Stimulated activated CD8-positive, alpha-beta memory T cell treated with anti-CD3 and anti-CD28 coated beads, Interleukin-12 subunit alpha, Interleukin-12 subunit beta, amount 100 ng/mL, for 1 hour (primary cell): ENCODE measurements around the gene KIF13A.
"Not testable (repeated sequence)": the region's sequence is repeated elsewhere in the genome, so short reads cannot be mapped to it uniquely, and the experiment has no call there.

ENCODE experiments used
- DNase-seq: peaks from one replicate; pipeline ENCODE4 v3.0.0-alpha.2; 2020; ENCODE audit warnings: low read depth

The KIF13A gene

DNA sequence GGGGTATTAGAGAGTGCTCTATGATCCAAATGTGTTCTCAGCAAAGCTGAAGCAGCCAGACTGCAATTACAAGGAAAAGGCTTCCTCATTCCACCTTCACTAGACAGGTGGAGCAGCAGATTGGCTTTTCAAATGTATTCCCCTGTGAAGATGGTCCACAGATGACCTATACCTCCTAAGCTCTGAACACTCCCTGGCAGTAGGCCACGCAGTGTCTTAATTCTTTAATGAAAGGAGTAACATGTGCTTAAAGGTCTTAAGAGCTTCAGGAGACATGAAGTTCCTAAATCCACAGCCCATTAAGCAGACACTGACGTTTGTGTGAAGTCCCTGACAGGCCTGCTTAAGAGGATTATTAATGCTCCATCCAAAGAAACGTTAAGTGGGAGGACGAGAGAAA is 141.8 kb downstream of the KIF13A start:
- DNase-seq: no peak

DNA sequence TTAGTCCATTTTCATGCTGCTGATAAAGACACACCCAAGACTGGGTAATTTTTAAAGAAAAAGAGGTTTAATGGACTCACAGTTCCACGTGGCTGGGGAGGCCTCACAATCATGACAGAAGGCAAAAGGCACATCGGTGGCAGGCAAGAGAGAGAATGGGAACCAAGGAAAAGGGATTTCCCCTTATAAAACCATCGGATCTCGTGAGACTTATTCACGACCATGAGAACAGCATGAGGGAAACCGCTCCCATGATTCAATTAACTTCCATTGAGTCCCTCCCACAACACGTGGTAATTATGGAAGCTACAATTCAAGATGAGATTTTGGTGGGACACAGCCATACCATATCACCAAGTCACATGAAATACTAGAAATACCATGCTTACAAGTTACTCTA is 142.5 kb downstream of the KIF13A start:
- DNase-seq: not testable (repeated sequence)

DNA sequence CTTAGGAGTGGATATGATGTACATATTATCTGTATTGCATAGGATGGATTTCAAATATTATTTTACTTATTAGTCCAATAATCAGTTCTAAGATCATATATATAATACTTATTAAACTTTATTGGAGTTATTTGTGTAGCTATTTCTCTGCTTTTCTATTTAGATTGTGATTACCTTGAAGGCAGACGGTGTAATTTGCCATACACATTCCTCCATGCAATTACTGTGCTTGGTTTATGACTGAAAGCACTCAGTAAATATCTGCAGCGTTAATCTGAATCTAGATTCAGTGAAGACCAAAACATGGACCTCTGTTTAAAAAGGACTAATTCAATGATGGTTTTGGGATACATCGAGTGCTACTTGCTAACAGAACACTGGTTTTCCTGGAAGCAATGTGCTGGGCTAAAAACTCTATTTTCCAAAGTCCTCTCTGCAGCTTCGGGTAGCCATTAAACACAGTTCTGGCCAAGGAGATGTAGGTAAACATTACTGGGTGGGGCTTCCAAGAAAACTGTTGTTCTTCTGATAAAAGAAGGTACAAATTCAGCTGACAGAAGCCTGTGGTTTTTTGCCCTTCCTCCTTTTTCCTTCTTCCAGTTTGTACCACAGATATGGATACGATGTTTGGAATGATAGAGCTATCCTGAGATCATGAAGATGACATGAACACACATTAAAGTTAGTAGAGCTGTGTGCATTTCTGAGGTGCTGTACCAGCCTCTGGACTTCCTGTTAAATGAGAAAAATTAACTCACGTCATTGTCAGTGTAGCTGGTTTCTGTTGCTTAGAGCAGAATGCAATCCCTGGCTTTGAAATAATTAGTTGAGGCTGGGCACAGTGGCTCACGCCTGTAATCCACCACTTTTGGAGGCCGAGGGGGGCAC is 144.3 kb downstream of the KIF13A start:
- no peak for DNase-seq

DNA sequence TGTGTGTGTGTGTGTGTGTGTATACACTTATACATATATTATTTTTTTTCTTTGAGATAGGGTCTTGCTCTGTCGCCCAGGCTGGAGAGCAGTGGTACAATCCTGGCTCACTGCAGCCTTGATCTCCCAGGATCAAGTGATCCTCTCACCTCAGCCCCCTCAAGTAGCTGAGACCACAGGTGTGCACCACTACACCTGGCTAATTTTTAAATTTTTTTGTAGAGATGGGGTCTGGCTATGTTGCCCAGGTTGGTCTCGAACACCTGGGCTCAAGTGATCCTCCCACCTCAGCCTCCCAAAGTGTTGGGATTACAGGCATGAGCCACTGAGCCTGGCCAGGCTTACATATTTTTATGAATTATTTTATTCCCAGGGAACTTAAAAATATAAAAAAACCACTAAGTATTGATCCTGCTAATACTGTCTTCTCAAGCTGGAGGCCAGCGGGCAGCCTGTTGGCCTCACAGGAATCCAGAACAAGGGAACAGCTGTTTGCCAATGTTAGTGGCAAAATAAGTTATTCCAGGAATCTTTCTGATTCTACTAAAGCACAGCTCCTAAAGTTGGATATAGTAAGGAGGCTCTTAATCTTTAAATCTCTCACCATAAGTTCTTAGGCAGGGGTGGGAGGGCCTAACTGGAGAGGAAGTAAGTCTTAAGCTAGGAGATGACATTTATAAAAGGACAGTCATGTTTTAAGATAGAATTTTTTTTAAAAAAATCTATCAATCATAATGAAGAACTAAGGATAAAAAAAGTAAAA is 145.2 kb downstream of the KIF13A start:
- no peak for DNase-seq

DNA sequence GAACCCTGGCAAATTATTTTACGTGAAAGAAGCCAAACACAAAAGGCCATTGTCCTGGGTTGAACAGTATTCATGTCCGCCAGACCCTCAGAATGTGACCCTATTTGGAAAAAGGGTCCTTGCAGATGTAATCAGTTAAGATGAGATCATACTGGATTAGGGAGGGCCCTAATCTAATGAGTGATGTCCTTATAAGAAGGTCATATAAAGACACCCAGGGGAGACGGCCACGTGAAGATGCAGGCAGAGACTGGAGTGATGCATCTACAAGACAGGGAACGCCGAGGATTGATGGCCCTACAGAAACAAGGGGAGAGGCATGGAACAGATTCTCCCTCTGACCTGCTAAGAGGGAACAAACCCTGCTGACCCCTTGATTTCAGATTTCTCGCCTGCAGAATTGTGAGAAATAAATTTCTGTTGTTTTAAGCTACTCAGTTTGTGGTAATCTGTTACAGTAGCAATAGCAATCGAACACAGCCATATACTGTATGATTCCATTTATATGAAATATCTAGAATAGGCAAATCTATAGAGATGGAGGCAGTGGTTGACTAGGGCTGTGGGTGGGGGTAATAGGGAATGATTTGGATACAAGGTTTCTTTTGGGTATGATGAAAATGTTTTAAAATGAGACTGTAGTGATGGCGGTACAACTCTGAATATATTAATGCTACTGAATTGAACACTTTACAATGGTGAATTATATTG is 147.8 kb downstream of the KIF13A start:
- DNase-seq: no peak

DNA sequence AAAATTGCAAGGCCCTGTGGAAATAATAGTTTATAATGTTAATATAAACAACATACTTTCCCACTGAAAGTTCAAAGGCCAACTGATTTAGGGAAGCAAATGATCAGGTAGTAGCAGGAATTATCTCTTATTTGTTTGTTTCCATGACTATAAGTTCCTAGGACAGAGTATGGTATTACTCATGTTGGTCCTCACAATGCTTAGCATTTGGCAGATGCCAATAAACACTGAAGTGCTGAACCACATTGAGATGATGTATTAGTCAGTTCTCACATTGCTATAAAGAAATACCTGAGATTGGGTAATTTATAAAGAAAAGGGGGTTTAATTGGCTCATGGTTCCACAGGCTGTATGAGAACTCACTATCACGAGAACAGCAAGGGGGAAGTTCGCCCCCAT is 151.1 kb downstream of the KIF13A start:
- no peak for DNase-seq

DNA sequence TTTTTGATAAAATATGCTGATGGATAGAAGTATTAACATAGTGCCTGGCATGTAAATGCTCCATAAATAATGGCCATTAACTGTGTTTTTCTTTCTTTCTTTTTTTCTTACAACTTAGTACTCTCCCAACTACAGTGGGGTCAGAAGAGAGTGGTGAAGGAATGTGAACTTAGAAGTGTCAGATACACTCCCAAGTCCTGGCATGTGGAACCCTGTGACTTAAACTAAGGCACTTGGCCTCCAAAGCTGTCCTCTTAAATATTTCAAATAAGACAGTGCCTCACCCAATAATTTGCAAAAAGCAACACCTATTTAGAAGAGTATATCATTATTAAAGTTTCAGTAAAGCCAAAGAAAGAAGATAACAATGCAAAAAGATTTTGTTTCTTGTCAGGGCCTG is 151.7 kb downstream of the KIF13A start:
- DNase-seq: no peak

DNA sequence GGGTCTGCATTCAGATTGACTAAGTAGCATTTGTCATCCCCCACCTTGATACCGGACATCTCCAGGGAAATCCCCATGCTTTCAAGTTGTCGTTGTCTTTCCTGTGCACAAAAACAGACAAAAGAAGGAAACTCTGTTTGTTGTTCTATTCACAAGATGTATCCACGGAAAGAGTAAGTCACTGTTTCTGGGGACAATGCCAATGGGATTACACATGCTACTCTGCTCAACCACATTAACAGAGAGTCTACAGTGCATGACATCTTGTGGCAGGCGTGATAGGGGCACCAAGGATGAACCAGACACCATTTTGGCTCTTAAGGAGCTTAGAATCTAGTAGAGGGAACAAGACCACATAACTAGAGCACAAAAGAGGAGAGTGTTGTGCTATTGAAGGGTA is 156.3 kb downstream of the KIF13A start:
- DNase-seq: no peak

DNA sequence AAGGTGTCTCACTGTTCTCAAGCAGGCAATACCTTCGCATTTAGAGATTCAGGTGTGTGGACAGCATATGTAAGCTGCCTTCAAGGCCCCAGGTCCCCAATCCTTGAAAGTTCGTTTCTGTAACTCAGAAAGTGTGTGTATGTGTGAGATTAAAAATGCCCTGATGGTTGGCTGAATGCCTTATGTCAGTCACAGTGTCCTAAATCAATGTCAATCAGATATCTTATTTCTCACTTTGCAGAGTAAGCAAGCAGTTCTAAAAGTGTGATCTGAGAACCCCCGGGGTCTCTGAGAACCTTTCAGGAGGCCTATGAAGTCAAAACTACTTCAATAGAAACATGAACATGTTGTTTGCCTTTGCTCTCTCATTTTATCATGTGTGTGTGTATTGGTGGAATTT is 157.5 kb downstream of the KIF13A start:
- DNase-seq: no peak

DNA sequence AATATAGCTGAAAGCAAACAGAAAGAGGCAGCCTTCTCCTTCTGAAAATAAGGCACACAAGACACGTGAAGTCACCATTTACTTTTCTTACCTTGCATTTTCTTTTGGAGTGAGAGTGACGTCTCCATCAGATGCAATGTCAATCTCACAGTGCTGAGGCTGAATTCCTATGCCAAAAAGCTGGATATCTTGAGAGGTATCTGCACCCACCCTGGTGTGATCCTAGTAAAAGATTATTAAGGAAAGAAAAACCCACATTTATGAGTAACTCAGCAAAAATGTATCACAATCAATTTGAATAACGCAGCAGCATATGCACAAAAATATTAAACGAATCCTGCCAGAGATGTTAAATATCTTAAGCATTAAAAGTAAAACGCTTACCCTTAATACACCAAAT is 159.3 kb downstream of the KIF13A start:
- no peak for DNase-seq

DNA sequence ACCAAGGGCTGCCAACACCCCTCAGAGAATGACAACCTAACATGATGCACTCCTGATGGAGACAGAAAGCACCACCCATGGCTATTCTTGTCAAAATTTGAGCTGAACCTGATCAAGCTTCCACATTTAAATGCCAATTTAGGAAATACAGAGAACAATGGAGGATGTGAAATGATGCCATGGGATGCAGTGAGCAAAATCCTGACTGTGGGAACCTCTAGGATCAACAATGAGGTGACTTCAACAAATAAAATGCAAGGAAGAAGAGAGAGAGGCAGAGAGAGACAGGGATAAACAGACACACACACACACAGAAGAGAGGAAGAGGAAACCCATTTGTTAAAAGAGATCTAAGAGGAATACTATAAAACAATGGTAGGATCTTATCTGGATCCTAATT is 161.1 kb downstream of the KIF13A start:
- no peak for DNase-seq

DNA sequence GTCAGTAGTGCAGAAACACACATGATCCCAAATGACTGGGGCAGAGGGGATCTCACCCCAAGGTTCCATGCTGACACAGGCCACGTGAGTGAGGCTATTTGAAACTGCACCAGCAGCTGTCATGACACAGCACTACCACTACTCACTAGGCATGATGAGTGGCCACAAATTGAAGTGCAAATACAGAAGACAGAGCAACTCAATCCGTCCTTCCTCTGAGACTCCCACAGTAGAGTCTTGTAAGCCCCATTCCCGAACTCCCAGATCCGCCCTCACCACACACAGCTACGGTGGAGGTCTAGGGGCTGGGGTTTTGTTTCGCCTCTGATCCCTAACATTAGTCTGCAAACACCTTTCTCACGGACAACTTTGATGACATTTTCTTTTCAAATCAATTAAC is 167.4 kb downstream of the KIF13A start:
- DNase-seq: no peak

DNA sequence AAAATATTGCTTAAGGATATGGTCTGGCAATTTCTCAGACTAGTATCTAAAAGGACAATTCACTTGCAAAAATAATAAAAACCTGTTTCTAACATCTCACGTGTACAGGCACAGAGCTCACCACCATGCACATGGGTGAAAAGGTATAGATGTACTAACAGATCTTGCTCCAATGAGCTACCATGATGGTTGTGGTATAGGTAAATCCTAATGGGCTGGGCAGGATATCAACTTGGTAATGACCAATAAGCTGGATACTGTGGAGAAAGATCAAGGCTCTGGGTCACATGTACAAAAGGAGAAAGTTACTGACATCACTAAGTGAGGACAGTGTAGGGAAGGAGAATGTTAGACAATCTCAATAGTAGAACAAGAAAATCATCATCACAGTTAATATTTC is 169.7 kb downstream of the KIF13A start:
- DNase-seq: no peak

DNA sequence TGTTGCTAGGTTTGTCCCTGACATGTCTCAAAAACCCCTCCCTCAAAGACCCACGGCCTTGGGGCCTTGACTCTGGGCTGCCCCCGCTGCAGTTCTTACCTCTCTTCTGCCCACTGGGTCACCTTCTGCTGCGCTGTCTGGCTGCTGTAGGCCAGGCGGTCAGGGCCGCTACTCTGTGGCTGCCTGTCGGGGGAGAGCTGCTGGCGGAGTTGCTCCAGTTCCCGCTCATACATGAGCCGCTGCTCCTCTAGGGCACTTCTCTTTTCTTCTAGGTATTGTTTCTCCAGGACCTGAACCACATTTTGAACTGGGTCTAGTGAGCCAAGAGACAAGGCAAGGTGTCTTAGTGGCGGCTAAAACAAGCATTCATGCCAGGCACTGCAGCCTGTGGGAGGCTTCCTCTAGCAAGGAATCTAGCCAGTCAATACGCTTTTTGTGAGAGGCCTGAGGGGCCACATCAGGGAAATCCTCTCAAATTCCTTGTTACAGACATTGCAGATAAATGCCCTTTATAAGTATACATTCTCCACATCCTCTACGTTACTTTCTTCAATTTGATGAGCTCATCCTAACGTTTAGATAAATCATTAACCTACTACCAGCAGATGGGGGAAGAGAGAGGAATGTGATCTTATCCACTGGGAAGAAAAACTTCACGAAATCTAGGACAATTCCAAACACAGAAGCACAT is 170.4 kb downstream of the KIF13A start:
- no peak for DNase-seq

DNA sequence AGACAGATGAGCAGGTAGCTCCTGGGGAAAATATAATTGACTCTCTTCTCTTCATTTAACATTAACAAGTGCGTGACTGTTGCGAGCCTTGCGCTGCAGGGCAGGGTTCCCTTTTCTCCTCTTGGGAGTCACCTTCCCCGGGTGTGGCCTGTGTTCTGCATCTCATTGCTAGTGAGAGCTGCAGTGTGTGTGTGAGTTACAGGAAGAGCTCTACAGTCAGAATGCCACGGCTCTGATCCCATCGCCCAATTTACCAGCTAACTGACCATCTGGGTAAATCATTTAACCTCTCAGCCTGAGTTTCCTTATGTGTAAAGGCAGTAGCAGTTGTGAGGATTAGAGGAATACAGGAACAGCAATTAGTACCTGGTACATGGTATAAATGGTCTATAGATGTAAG is 173.9 kb downstream of the KIF13A start:
- no peak for DNase-seq

DNA sequence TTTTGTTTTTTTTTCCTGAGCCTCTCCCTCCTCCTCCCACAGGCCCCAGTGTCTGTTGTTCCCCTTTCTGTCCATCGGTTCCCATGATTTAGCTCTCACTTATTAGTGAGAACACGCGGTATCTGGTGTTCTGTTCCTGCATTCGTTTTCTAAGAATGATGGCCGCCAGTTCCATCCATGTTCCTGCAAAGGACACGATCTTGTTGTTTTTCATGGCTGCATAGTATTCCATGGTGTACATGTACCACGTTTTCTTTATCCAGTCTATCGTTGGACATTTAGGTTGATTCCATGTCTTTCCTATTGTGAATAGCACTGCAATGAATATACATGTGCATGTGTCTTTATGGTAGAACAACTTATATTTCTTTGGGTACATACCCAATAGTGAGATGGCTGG is 175.1 kb downstream of the KIF13A start:
- DNase-seq: no peak

DNA sequence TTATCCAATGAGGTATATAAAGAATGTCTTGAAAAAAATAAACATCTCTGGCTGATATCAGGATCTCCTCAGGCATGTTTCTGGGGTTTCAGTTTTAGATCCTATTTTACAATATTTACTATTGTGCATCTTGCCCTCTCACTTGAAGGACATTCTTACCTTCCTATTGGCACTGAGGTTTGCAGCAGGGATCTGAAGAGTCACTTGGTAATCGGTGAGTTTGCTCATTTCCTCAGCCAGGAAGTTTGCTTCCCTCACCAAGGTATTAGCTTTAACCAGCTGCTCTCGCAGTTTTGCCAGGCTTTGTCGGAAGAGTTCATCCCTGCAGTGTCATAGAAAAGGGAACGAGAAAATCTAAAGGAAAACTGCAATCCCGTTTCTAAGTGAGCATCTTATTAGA is 178.8 kb downstream of the KIF13A start:
- DNase-seq: no peak

DNA sequence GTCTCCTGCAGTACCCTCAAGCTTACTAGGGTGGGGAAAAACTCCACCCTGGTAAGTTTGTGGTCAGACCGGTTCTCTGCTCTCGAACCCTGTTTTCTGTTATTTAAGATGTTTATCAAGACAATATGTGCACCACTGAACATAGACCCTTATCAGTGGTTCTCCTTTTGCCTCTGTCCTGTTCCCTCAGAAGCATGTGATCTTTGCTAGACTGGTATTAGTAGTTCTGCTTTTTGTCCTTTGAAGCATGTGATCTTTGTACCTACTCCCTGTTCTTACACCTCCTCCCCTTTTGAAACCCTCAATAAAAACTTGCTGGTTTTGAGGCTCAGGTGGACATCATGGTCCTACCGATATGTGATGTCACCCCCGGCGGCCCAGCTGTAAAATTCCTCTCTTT is 180.0 kb downstream of the KIF13A start:
- not testable (repeated sequence) for DNase-seq

DNA sequence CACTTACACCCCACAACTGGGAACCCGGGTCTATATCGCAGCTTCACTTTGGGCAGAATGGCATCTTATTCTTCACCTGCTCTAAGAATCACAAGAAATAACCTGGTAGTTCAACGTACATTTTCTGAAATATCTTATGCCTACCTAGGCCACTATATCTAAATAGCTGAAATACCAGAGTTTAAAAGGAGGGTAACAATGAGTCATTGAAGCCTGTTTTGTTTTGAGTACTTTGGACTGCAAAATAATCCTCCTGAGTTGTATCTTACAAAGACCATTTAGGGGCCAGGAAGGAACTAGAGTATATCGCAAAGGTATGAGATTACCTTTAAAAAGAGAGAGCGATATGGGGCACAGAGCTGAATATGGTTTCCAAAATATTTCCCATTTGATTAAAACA is 184.0 kb downstream of the KIF13A start:
- DNase-seq: no peak

DNA sequence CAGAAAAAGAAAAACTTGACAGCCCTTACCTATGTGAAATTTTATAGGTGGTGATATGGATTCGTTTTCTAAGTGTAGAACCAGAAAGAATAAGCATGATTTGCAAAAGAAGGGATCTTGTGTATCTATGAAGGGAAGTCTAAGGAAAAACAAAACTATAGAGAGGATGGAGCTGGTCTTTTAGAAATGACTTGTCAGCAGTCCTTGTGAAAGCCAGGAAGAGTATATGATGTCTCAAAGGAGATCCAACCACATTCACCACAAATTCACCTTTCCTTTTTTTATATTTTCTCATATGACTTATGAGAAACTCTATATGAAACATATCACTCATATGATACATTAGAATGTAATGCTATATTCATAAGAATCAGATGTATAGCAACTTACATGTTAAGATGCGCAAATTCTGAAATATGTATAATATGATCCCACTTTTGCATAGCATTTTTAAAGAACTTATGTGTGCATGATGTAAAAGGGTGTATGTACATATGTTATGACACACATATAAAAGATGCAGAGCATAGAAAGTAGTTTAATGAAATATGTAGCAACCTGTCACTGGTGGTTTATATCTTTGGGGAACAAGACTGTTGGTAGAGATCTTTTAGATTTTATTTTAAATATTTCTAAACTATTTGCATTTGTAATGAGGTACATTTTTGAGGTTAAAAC is 188.8 kb downstream of the KIF13A start:
- no peak for DNase-seq

DNA sequence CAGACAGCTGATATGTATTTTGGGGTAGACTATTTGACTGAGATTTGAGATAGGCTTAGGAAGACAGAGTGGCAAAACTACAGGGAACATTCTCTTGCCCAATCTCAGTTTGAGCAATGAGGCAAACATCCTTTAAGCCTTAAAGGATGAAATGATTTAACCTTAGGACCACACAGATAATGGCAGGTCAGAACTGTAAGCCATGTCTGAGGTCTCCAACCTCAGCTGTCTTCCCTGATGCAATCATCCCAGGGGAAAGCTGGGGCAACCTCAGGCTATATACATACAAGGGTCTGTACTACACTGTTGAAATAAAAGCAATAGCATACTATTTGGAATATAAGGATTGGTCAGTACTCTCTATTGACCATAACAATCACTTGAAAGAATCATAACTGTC is 196.9 kb downstream of the KIF13A start:
- DNase-seq: no peak
